Heart left ventricle (tissue), 13 donors: ENCODE measurements around the gene TNIK.

ENCODE experiments used
- POLR2A ChIP-seq, 2 donors: fragments of 450-650 bp; IDR thresholded peaks; one replicate each; pipeline ENCODE4 v1.6.1; 2017; ENCODE audit warnings: antibody characterized with exemption in 2 of 2, mild to moderate bottlenecking in 2 of 2, moderate library complexity in 2 of 2
- TF ChIP-seq, protein P1 (sequence below), 12 donors: fragments of 200-600 bp; sonication (generic) in 4 of 12; IDR thresholded peaks; one replicate each; pipeline versions ENCODE4 v1.5.0 to v1.8.0; 2018 to 2022; ENCODE audit warnings: antibody characterized with exemption in 12 of 12, mild to moderate bottlenecking in 5 of 12
- donor health status: ischemic (EF 13 %, LVEDD 7.1; RV severe dilation, severe dysfunction).
- donor health status: DM: no; HTN: yes; CAD: no.
- donor health status: DM: no; HTN: no; CAD: no.
- donor health status: ischemic (EF 25% LVEDD 6.9; RV normal size, moderate dysfunction).
- donor health status: ischemic (EF 25% LVEDD 5.7; RV mildly dilated, moderate dysfunction).
- donor health status: ischemic (EF 35%, LVEDD 5.7; RV mildly dilated, moderate dysfunction).
- donor health status: nonischemic (EF 11% LVEDD 7.7; RV severe dilation, severe dysfunction).
- donor health status: DM: yes; HTN: yes; CAD: no.
- donor health status: PGD.
- donor health status: ischemic (EF 29% LVEDD 5.4; RV normal size, mild dysfunction).
- donor health status: nonischemic (EF 23%, LVEDD 6.1; RV moderate dilation, normal function).

DNA sequence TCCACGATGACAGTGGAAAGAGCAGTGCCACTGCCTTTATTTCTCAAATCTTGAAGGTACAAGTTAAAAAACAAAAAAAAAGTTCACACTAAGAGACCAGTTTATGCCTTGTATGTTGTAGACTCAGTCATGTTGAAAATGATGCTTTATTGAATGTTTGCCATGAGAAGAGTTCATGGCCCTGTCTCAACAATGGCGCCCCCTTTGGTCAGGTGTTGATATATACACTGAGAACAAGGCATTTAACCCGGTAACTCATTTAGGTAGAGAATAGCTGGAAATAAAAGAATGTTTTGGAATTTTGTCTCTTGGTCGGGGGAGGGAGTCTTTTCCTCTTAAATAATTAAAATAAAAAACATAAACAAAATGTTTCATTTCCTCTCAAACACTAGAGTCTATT, 288.1 kb downstream of the TNIK start:
- TF ChIP-seq, protein P1, sequence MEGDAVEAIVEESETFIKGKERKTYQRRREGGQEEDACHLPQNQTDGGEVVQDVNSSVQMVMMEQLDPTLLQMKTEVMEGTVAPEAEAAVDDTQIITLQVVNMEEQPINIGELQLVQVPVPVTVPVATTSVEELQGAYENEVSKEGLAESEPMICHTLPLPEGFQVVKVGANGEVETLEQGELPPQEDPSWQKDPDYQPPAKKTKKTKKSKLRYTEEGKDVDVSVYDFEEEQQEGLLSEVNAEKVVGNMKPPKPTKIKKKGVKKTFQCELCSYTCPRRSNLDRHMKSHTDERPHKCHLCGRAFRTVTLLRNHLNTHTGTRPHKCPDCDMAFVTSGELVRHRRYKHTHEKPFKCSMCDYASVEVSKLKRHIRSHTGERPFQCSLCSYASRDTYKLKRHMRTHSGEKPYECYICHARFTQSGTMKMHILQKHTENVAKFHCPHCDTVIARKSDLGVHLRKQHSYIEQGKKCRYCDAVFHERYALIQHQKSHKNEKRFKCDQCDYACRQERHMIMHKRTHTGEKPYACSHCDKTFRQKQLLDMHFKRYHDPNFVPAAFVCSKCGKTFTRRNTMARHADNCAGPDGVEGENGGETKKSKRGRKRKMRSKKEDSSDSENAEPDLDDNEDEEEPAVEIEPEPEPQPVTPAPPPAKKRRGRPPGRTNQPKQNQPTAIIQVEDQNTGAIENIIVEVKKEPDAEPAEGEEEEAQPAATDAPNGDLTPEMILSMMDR (IDR thresholded peaks at IDR 0.05): peak in 6 of 12 donors; percentile 6 to 26 (median 16)
- no peak for TF ChIP-seq POLR2A (IDR thresholded peaks at IDR 0.05)
